Cardiac muscle cell (in vitro differentiated cells and primary cell): Measurements from ENCODE around the gene CHDH. TPM values are rescaled to one million over a fixed set of nuclear protein-coding genes. Genes with fewer than 3 reads are reported as not detected.

Experiments used
- DNase-seq, 2 donors: peaks; one replicate each; pipeline versions ENCODE4 v3.0.0 to v3.0.0-alpha.2; 2010 to 2017; ENCODE audit warnings: low read depth in 1 of 2, low spot score in 1 of 2
- H3K27ac ChIP-seq: fragments of 200-600 bp; sonication (generic); 2 replicates; pipeline ENCODE4 v1.5.1; 2016
- H3K27me3 ChIP-seq: fragments of 200-600 bp; sonication (generic); 2 replicates; pipeline ENCODE4 v1.6.0; 2016; ENCODE audit warnings: control low read depth
- H3K36me3 ChIP-seq: fragments of 200-600 bp; sonication (generic); 2 replicates; pipeline ENCODE4 v1.5.1; 2016; ENCODE audit warnings: control low read depth
- H3K4me1 ChIP-seq: fragments of 200-600 bp; sonication (generic); 2 replicates; pipeline ENCODE4 v1.8.1; 2017; ENCODE audit warnings: low read depth, mild to moderate bottlenecking, mixed run types
- H3K4me3 ChIP-seq: fragments of 200-600 bp; sonication (generic); 2 replicates; pipeline ENCODE4 v1.5.1; 2016; ENCODE audit warnings: mild to moderate bottlenecking
- H3K9me3 ChIP-seq: fragments of 200-600 bp; sonication (generic); 2 replicates; pipeline ENCODE4 v1.5.1; 2017; ENCODE audit warnings: low read depth, mild to moderate bottlenecking, control low read depth
- polyA plus RNA-seq: library from polyadenylated mRNA; unstranded; fragments of >200 nt; fragmentation: Nextera tagmentation; extraction: Ambion mirVana; gene quantifications from 2 replicates; pipeline ENCODE4 v1.2.1, GENCODE V29; 2016
- total RNA-seq: library from RNA; depleted of rRNA; stranded (reverse); fragments of >200 nt; gene quantifications from 2 replicates; pipeline ENCODE4 v1.2.3, GENCODE V29; 2016
- TF ChIP-seq, protein P1 (sequence below): IDR thresholded peaks from 2 replicates; pipeline ENCODE4 v1.5.1; 2012; ENCODE audit warnings: low read depth, mild to moderate bottlenecking, low read length

CHDH gene
- total and polyA plus RNA-seq, 2 experiments from 2014 or later = 12.8 to 36.1 TPM

DNA sequence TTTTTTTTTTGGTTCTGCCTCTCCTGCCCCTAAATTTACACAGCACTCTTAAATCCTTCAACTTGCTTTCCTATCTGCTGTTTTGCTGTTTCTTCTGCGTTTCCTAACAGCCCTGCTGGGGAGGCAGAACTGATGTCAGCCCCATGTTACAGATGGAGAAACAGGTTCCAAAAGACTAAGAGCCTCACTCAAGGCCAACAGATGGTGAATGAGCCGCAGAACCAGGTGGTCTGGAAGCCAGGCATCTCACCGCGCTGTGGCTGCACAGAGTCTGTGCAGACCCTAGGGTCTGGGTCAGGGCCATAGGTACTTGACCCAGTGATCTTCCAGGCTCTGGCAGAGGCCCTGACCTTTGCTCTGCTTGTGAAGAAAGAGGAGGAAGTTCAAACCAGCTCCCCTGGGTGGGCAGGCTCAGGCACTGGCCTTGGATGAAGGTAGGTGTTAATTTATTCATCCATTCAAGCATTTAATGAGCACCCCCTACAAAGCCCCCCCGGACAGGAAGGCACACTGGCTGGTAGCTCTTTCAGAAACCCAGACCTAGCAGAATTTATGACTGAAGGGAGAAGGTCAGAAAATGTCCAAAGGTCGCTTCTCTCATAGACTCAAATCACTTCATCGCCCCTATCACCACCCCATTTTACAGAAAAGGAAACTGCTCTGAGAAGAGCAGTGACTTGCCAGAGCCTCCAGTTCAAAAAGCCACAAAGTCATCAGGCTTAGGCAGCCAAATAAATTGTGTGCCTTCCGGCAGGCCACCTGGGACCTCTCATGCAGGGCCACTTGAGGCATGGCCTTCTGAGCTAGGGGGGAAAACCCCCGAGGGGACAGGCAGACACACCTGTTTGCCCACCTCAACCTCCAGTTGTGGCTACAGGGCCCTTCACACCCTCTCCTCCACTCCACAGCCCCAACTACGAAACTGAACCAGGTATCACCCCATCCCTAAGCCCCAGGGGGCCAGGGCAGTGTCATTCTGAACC, 2.7 kb downstream of the CHDH start:
- Histone ChIP-seq H3K9me3 (no peaks in the 10 kb centered on the region), H3K27ac (no peak overlapping the region), H3K4me3 (no peak overlapping the region), H3K36me3 (no peaks in the 10 kb centered on the region), H3K27me3 (peaks cover 5% of the 10 kb centered on the region), H3K4me1 (peaks cover 7% of the 10 kb centered on the region)
- TF ChIP-seq, protein P1, sequence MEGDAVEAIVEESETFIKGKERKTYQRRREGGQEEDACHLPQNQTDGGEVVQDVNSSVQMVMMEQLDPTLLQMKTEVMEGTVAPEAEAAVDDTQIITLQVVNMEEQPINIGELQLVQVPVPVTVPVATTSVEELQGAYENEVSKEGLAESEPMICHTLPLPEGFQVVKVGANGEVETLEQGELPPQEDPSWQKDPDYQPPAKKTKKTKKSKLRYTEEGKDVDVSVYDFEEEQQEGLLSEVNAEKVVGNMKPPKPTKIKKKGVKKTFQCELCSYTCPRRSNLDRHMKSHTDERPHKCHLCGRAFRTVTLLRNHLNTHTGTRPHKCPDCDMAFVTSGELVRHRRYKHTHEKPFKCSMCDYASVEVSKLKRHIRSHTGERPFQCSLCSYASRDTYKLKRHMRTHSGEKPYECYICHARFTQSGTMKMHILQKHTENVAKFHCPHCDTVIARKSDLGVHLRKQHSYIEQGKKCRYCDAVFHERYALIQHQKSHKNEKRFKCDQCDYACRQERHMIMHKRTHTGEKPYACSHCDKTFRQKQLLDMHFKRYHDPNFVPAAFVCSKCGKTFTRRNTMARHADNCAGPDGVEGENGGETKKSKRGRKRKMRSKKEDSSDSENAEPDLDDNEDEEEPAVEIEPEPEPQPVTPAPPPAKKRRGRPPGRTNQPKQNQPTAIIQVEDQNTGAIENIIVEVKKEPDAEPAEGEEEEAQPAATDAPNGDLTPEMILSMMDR = no peak
- no peak for DNase-seq

DNA sequence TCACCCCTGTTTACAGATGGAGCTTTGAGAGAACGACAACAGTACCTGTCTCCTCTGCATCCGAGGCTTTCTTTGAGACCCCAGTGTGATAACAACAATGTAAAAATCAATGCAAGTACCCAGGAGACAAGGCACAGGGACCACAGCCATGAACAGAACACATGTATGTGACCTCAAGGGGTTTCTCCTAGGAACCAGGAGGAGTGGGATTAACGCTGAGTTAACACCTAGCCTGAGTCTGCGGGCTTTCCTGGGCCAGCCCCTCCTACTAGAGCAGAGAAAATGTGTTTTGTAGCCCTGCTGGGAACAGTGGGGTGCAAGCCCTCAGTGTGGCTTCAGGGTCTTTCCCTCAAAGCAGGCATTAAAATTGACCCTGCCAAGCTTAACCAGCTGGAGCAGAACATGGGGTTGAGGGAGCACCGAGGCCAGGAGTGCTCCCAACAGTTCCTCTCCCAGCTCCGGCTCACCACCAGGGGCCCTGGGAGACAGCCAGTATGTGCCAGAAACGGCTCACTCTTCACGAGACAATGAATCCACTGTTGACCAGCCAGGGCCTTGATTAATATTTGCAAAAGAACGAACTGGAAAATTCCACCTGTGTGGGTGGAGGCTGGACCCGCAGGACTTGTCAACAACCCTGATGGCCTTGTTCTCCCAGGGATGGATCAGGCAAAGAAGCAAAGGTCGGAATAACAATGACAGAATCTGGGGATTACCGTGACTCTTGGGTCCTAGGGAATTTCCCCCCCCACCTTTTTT, 3.6 kb downstream of the CHDH start:
- TF ChIP-seq, protein P1 = peak; percentile 28
- Histone ChIP-seq H3K27me3 (peaks cover 5% of the 10 kb centered on the region), H3K36me3 (no peaks in the 10 kb centered on the region), H3K4me3 (no peak overlapping the region), H3K9me3 (no peaks in the 10 kb centered on the region), H3K27ac (no peak overlapping the region), H3K4me1 (peaks cover 7% of the 10 kb centered on the region)
- peak; percentile 27 to 59 for DNase-seq

DNA sequence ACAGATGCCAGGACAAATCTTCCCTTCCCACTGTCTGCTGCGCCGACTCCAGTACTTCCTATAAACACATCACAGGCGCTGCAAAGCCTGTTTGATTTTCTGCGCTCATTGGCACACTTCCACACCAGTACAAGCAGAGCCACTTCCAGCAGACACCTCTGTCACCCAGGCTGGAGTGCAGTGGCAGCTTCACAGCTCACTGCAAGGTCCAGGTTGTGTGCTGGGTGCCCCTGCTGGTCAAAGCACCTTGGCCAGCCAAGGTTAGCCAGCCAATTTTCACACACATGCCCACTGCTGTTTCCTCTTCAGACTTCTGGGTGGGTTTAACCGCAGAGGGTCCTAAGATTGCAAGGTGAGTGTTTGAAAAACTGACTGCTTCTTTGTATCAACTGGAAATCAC, 4.9 kb downstream of the CHDH start:
- Histone ChIP-seq H3K27me3 (no peaks in the 10 kb centered on the region), H3K9me3 (no peaks in the 10 kb centered on the region), H3K4me3 (no peak overlapping the region), H3K36me3 (no peaks in the 10 kb centered on the region), H3K27ac (no peak overlapping the region), H3K4me1 (peaks cover 7% of the 10 kb centered on the region)
- DNase-seq = no peak
- TF ChIP-seq, protein P1 = no peak

DNA sequence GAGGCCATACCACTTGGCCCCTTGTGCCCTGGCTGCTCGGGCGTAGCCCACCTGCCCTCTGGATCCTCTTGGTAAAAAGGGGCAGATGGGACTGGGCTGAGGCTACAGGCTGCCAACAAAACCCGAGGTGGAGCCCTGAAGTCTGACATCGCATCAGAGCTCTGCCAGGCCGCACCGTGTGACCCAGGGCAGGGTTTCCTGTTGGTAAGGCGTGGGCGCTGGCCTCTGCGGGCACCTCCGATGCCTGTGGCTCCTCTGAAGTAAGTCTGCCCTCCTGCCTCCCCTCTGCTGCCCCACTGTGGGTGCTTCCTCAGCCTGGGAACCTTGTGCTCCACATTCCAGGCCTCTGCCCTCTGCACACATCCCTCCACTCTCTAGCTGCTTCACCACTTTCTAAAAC, 8.9 kb downstream of the CHDH start:
- no peak overlapping the region for H3K27ac ChIP-seq
- TF ChIP-seq, protein P1 = no peak
- no peaks in the 10 kb centered on the region for H3K9me3 ChIP-seq
- no peak for DNase-seq
- H3K27me3 ChIP-seq = no peaks in the 10 kb centered on the region
- H3K36me3 ChIP-seq = no peaks in the 10 kb centered on the region
- no peaks in the 10 kb centered on the region for H3K4me1 ChIP-seq
- H3K4me3 ChIP-seq = no peak overlapping the region

DNA sequence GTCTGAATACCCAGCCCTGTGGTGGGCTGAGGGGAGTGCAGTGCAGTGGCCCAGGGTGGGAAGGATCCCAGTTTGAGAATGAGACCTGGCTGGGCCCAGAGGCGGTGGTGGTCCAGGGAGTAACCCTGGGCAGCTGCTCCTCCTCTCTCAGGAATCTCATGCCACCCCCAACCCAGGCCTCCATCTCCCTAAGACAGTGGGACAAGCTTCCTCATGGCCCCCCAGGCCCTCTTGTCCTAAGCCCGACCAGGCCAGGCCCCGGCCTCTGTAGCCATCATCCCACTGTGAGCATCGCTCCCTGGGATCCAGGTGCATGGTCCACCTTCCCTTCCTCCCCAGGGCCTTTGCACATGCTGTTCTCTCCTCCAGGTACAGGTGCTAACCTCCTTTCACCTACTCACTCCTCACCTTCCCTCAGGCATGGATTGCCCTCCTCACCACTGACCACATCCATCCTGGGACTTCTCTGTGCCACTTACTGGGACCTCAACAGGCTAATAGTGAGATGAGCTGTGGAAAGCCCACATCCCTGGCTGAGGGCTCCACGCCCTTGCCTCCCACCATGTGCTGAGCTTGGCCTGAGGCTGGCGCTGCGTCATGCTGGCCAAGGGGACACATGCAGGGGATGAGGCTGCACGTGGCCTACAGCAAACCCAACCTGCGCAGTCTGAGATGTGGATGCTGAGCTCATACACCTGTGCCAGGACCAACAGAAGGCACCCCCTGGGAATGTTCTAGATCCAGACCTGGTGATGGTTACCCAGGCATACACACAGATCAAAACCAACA, 9.9 kb downstream of the CHDH start:
- no peak overlapping the region for H3K27ac ChIP-seq
- no peak for DNase-seq
- no peaks in the 10 kb centered on the region for H3K36me3 ChIP-seq
- no peaks in the 10 kb centered on the region for H3K9me3 ChIP-seq
- H3K27me3 ChIP-seq = no peaks in the 10 kb centered on the region
- no peaks in the 10 kb centered on the region for H3K4me1 ChIP-seq
- TF ChIP-seq, protein P1 = no peak
- H3K4me3 ChIP-seq = no peak overlapping the region
